ENCODE data around the gene ATP5PD. TPM values are rescaled to one million over a fixed set of nuclear protein-coding genes. Genes with fewer than 3 reads are reported as not detected.

ATP5PD gene
- total and polyA plus RNA-seq, 2 donors (not counting 1 experiment from before 2014, with no cell fraction given): 92.1 to 101 TPM

- TF ChIP-seq EZH2 (IDR thresholded peaks at IDR 0.05; ENCODE audit: borderline replicate concordance, insufficient read depth, low read depth, low read length, poor library complexity, severe bottlenecking) (no peak), CTCF (IDR thresholded peaks at IDR 0.05) (no peak)
- Mint-ChIP-seq H3K27me3 (peaks cover 11% of the 10 kb centered on the region), H3K9me3 (ENCODE audit: insufficient read depth) (no peaks in the 10 kb centered on the region), H3K4me1 (no peaks in the 10 kb centered on the region), H3K27ac (no peak overlapping the region), H3K4me3 (no peak overlapping the region)
- Histone ChIP-seq H2AFZ (ENCODE audit: insufficient read depth, low read depth, low read length, poor library complexity, severe bottlenecking) (no peak overlapping the region), H3K4me2 (replicated peaks; ENCODE audit: low read depth, low read length, poor library complexity, severe bottlenecking) (no peak overlapping the region), H3K27me3 (replicated peaks in 1 of 4; ENCODE audit: control extremely low read depth in 1 of 4, control insufficient read depth in 3 of 4, insufficient read depth in 4 of 4, low read length in 3 of 4) (peaks cover 0 to 2% (median 0%) of the 10 kb centered on the region in 4 experiments), H3K9ac (ENCODE audit: low read length) (no peak overlapping the region), H3K36me3 (replicated peaks in 1 of 2; ENCODE audit: control extremely low read depth in 1 of 2, control insufficient read depth in 1 of 2, extremely low read depth in 1 of 2, insufficient read depth in 2 of 2, low read length in 1 of 2) (no peaks in the 10 kb centered on the region), H3K27ac (ENCODE audit: low read length in 2 of 2) (no peak overlapping the region), H3K4me1 (ENCODE audit: control insufficient read depth in 2 of 2, insufficient read depth in 2 of 2, low read length in 2 of 2) (no peaks in the 10 kb centered on the region), H3K9me3 (ENCODE audit: control extremely low read depth in 1 of 3, control insufficient read depth in 2 of 3, insufficient read depth in 1 of 3, low read length in 2 of 3) (no peaks in the 10 kb centered on the region), H3K4me3 (ENCODE audit: control extremely low read depth in 1 of 5, extremely low read depth in 1 of 5, insufficient read depth in 1 of 5, low read depth in 2 of 5, low read length in 4 of 5) (no peak overlapping the region), H4K20me1 (ENCODE audit: control insufficient read depth, insufficient read depth, low read length, poor library complexity, severe bottlenecking) (no peaks in the 10 kb centered on the region), H3K79me2 (ENCODE audit: control insufficient read depth, insufficient read depth, low read length) (no peaks in the 10 kb centered on the region)
- POLR2A ChIA-PET: no interaction called here
- CTCF ChIA-PET: interaction anchor here (1.0 kb wide), 1 partner anchor 187 kb away, joined by 3 read pairs; no protein-coding TSS in a partner anchor
- intact Hi-C loops (cut with micrococcal nuclease): no loop called here
- 89% methylated on average over 3 of the region's 5 CpGs for WGBS (ENCODE audit: insufficient coverage)
- DNase-seq (no peak), ATAC-seq (ENCODE audit: low read depth) (no peak)
These were observed 50.9 kb downstream of the ATP5PD start for GRCh38 chr17:74995847-74996246.

- TF ChIP-seq EZH2 (IDR thresholded peaks at IDR 0.05; ENCODE audit: borderline replicate concordance, insufficient read depth, low read depth, low read length, poor library complexity, severe bottlenecking) (no peak), CTCF (IDR thresholded peaks at IDR 0.05) (no peak)
- Histone ChIP-seq H3K27me3 (replicated peaks in 1 of 4; ENCODE audit: control extremely low read depth in 1 of 4, control insufficient read depth in 3 of 4, insufficient read depth in 4 of 4, low read length in 3 of 4) (peaks cover 0 to 11% (median 0%) of the 10 kb centered on the region in 4 experiments), H3K27ac (ENCODE audit: low read length in 2 of 2) (no peak overlapping the region), H3K4me1 (ENCODE audit: control insufficient read depth in 2 of 2, insufficient read depth in 2 of 2, low read length in 2 of 2) (no peaks in the 10 kb centered on the region), H4K20me1 (ENCODE audit: control insufficient read depth, insufficient read depth, low read length, poor library complexity, severe bottlenecking) (no peaks in the 10 kb centered on the region), H3K79me2 (ENCODE audit: control insufficient read depth, insufficient read depth, low read length) (no peaks in the 10 kb centered on the region), H3K4me3 (ENCODE audit: control extremely low read depth in 1 of 5, extremely low read depth in 1 of 5, insufficient read depth in 1 of 5, low read depth in 2 of 5, low read length in 4 of 5) (no peak overlapping the region), H3K4me2 (replicated peaks; ENCODE audit: low read depth, low read length, poor library complexity, severe bottlenecking) (no peak overlapping the region), H2AFZ (ENCODE audit: insufficient read depth, low read depth, low read length, poor library complexity, severe bottlenecking) (no peak overlapping the region), H3K36me3 (replicated peaks in 1 of 2; ENCODE audit: control extremely low read depth in 1 of 2, control insufficient read depth in 1 of 2, extremely low read depth in 1 of 2, insufficient read depth in 2 of 2, low read length in 1 of 2) (no peaks in the 10 kb centered on the region), H3K9ac (ENCODE audit: low read length) (no peak overlapping the region), H3K9me3 (ENCODE audit: control extremely low read depth in 1 of 3, control insufficient read depth in 2 of 3, insufficient read depth in 1 of 3, low read length in 2 of 3) (no peaks in the 10 kb centered on the region)
- 100% methylated on average over 1 of the region's 7 CpGs for WGBS (ENCODE audit: insufficient coverage)
- CTCF ChIA-PET: no interaction called here
- POLR2A ChIA-PET: no interaction called here
- Mint-ChIP-seq H3K9me3 (ENCODE audit: insufficient read depth) (no peaks in the 10 kb centered on the region), H3K4me3 (no peak overlapping the region), H3K27ac (no peak overlapping the region), H3K4me1 (no peaks in the 10 kb centered on the region), H3K27me3 (peaks cover 11% of the 10 kb centered on the region)
- DNase-seq (no peak), ATAC-seq (ENCODE audit: low read depth) (no peak)
- intact Hi-C loops (cut with micrococcal nuclease): no loop called here
These were observed 52.3 kb downstream of the ATP5PD start for GRCh38 chr17:74994440-74994839.

All from B cell (primary cell).